ENCODE data around the gene HLA-DRB5. TPM values are rescaled to one million over a fixed set of nuclear protein-coding genes. Genes with fewer than 3 reads are reported as not detected.

The HLA-DRB5 gene
- total RNA-seq, 1 experiment from 2014 or later, result 4.2 TPM

DNA sequence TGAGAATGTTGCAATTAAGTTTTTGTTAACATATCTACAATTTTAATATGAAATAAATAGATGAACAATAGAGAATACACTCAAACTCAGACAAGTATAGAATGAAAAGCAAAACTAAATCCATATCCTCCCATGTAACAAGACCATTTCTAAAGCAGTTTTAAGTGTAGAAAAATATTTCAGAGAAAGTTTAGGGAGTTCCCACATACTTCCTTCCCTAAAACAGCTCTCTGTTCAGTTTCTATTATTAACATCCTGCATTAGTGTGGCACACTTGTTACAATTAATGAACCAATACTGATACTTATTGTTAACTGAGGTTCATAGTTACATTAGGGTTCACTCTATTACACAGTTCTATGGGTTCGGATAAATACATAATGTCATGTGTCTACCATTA is 38.4 kb downstream of the HLA-DRB5 start:
- Mint-ChIP-seq H3K4me1 (peaks cover 2 to 6% of the 10 kb centered on the region in 2 experiments; a peak in 3 of 4 replicates), H3K27me3 (ENCODE audit: low read depth) (peaks cover 1% of the 10 kb centered on the region; the same call in 1 of the 2 replicates), H3K4me3 (no peak overlapping the region), H3K9me3 (peaks cover 3 to 16% of the 10 kb centered on the region in 2 experiments; a peak in 4 of 5 replicates), H3K36me3 (ENCODE audit: insufficient read depth in 1 of 3, low read depth in 3 of 3) (peaks cover 0 to 3% (median 3%) of the 10 kb centered on the region in 3 experiments; a peak in 2 of 7 replicates), H3K27ac (no peak overlapping the region)
- Histone ChIP-seq H3K23me2 (ENCODE audit: insufficient read length, low read depth, low read length, poor library complexity, severe bottlenecking) (no peaks in the 10 kb centered on the region), H3K14ac (ENCODE audit: insufficient read depth, low read length) (no peak overlapping the region), H3K4me1 (ENCODE audit: insufficient read depth, low read length) (no peaks in the 10 kb centered on the region), H2BK20ac (ENCODE audit: low read depth, low read length, poor library complexity, severe bottlenecking) (no peak overlapping the region), H3K79me2 (ENCODE audit: insufficient read depth, low read length) (no peaks in the 10 kb centered on the region), H4K8ac (replicated peaks; ENCODE audit: insufficient read length, low read depth, low read length) (no peak overlapping the region), H3K79me1 (ENCODE audit: insufficient read depth, low read depth, low read length, poor library complexity, severe bottlenecking) (no peaks in the 10 kb centered on the region), H4K91ac (ENCODE audit: insufficient read length, low read depth, low read length) (no peak overlapping the region), H3K4me2 (ENCODE audit: insufficient read depth, insufficient read length, low read length) (no peak overlapping the region), H2BK12ac (ENCODE audit: insufficient read length, low read depth, low read length) (no peak overlapping the region), H2BK15ac (ENCODE audit: low read depth, low read length) (no peak overlapping the region), H4K5ac (ENCODE audit: insufficient read length, low read depth, low read length) (no peak overlapping the region), H3K56ac (ENCODE audit: insufficient read length, low read depth, low read length) (no peak overlapping the region), H3K27ac (ENCODE audit: insufficient read length, low read depth, low read length) (no peak overlapping the region), H3K27me3 (ENCODE audit: insufficient read depth, low read length) (no peaks in the 10 kb centered on the region), H2AFZ (ENCODE audit: low read length) (no peak overlapping the region), H2BK120ac (ENCODE audit: low read depth, low read length, poor library complexity, severe bottlenecking) (no peak overlapping the region), H2BK5ac (ENCODE audit: insufficient read length, low read length) (no peak overlapping the region), H4K20me1 (ENCODE audit: control insufficient read depth, insufficient read depth, insufficient read length) (no peaks in the 10 kb centered on the region), H3T11ph (ENCODE audit: low read length) (no peak overlapping the region), H3K18ac (ENCODE audit: insufficient read length, low read depth, low read length) (no peak overlapping the region), H2AK5ac (ENCODE audit: insufficient read length, low read length) (no peak overlapping the region), H3K9me3 (ENCODE audit: control insufficient read depth, low read depth, low read length) (no peaks in the 10 kb centered on the region), H3K4ac (ENCODE audit: low read depth, low read length) (no peak overlapping the region), H3K9ac (ENCODE audit: extremely low read depth, insufficient read length, low read length) (no peak overlapping the region), H3K23ac (ENCODE audit: insufficient read length, low read depth, low read length) (no peak overlapping the region)
- no peak for DNase-seq
- WGBS (ENCODE audit: extremely low coverage, insufficient read length, low lambda C conversion rate), result no CpG with 5 or more reads among the region's 1 CpG
- no peak for TF ChIP-seq CTCF (conservative IDR thresholded peaks at IDR 0.05)

All from H9 (cell line).